ENCODE measurements around the gene MCU.
"Not testable (repeated sequence)": the region's sequence is repeated elsewhere in the genome, so short reads cannot be mapped to it uniquely, and the experiment has no call there.

Gene MCU

DNA sequence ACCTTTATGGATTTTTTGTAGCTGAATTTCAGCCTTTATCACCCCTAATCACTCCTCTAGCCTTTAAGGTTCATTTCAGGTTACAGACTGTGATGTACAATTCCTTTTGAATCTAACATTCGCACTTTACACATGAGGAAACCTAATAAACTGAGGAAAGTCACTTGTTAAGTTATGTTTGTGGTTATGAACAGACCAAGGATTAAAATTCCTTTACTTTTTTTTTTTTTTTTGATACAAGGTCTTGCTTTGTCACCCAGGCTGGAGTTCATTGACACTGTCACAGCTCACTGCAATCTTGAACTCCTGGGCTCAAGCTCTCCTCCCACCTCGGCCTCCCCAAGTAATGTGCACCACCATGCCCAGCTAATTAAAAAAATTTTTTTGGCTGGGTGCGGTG, 3.6 kb downstream of the MCU start:
- peaks cover 40% of the 10 kb centered on the region for H3K4me1 Mint-ChIP-seq
- H3K27ac Mint-ChIP-seq: no peak overlapping the region
- no peaks in the 10 kb centered on the region for H3K36me3 Mint-ChIP-seq (ENCODE audit: low read depth)
- H3K4me3 Mint-ChIP-seq: peak overlapping the region in 2 of 3 experiments; percentile 64 to 95
- TF ChIP-seq, protein P1, sequence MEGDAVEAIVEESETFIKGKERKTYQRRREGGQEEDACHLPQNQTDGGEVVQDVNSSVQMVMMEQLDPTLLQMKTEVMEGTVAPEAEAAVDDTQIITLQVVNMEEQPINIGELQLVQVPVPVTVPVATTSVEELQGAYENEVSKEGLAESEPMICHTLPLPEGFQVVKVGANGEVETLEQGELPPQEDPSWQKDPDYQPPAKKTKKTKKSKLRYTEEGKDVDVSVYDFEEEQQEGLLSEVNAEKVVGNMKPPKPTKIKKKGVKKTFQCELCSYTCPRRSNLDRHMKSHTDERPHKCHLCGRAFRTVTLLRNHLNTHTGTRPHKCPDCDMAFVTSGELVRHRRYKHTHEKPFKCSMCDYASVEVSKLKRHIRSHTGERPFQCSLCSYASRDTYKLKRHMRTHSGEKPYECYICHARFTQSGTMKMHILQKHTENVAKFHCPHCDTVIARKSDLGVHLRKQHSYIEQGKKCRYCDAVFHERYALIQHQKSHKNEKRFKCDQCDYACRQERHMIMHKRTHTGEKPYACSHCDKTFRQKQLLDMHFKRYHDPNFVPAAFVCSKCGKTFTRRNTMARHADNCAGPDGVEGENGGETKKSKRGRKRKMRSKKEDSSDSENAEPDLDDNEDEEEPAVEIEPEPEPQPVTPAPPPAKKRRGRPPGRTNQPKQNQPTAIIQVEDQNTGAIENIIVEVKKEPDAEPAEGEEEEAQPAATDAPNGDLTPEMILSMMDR (IDR thresholded peaks at IDR 0.05; ENCODE audit: unreplicated experiment in 3 of 3): no peak
- H3K9me3 Mint-ChIP-seq: no peaks in the 10 kb centered on the region
- no peaks in the 10 kb centered on the region for H3K27me3 Mint-ChIP-seq (ENCODE audit: low read depth)

DNA sequence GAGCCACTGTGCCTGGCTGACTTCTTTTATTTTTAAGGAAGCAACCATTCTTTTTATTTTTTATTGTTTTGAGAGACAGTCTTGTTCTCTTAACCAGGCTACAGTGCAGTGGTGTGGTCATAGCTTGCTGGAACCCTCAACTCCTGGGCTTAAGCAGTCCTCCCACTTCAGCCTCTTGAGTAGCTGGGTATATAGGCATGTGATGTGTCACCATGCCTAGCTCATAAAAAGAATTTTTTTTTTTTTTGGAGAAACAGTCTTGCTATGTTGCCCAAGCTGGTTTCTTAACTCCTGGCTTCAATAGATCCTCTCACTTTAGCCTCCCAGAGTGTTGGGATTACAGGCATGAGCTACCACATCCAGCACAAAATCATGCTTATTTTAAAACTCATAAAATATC, 5.8 kb downstream of the MCU start:
- Mint-ChIP-seq H3K4me1 (peaks cover 38% of the 10 kb centered on the region), H3K4me3 (no peak overlapping the region), H3K27me3 (ENCODE audit: low read depth) (no peaks in the 10 kb centered on the region), H3K27ac (no peak overlapping the region), H3K36me3 (ENCODE audit: low read depth) (no peaks in the 10 kb centered on the region), H3K9me3 (no peaks in the 10 kb centered on the region)
- TF ChIP-seq, protein P1 (IDR thresholded peaks at IDR 0.05; ENCODE audit: unreplicated experiment in 3 of 3): no peak

DNA sequence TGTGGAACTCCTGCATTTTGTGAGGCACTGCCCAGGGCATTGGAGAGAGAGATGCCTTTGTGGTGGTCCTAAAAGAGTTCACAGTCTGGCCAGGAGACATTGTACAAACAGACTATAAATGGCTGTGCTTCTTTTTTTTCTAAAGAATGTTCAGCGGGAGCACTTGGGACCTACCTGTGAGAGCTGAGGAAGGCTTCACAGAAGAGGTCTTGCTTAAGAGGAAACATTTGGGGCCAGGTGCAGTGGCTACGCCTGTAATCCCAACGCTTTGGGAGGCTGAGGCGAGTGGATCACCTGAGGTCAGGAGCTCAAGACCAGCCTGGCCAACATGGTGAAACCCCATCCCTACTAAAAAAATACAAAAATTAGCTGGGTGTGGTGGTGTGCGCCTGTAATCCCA, 10.5 kb downstream of the MCU start:
- not testable (repeated sequence) for H3K9me3 Mint-ChIP-seq; H3K27me3 Mint-ChIP-seq (ENCODE audit: low read depth); H3K36me3 Mint-ChIP-seq (ENCODE audit: low read depth); H3K27ac Mint-ChIP-seq; H3K4me3 Mint-ChIP-seq
- peaks cover 17% of the 10 kb centered on the region for H3K4me1 Mint-ChIP-seq

DNA sequence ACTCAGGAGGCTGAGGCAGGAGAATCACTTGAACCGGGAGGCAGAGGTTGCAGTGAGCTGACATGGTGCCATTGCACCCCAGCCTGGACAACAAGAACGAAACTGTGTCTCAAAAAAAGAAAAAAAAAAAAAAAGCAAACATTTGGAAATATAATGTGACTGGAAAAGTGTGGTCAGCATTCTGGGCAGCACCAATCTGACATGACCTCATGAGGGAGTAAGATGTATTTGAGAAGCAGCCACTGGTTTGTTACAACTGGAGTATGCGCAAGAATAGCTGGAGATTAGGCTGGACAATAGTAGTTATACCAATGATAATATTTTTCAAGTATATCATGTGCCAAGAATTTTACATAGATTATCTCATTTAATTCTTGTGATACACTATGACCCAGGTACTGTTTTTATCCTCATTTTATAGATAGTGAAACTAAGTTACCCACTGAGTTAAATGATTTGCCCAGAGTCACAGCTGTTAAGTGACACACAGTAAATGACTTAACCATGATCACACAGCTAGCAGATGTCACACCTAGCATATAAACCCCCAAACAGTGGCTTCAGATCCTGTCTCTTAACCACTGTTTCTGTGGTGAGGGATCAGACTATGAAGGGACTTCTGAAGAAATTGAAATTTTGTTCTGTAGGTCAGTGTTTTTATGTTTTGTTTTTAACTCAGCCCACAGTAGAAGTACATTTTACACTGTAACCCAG, 11.1 kb downstream of the MCU start:
- Mint-ChIP-seq H3K9me3 (no peaks in the 10 kb centered on the region), H3K4me1 (peaks cover 19% of the 10 kb centered on the region)

DNA sequence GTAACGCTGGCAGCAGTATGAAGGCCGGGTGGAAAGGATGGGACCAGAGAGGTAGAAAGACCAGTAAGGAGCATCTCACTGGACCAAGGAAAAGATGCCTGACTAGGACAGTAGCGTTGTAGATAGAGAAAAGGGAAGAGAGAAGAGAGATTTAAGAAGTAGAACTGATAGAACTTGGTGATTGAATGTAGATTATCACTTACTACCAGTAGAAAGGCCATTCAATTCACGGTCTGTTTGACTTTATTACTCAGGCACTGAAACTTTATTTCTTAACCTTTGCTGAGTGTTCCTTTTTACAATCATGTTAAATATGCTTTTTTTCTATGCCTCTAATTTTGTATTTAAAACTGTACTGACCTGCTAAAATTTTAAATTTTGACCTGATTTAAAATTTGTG, 12.2 kb downstream of the MCU start:
- peak overlapping the region in 1 of 3 experiments; percentile 8 for H3K27ac Mint-ChIP-seq
- H3K36me3 Mint-ChIP-seq (ENCODE audit: low read depth): no peaks in the 10 kb centered on the region
- TF ChIP-seq, protein P1 (IDR thresholded peaks at IDR 0.05; ENCODE audit: unreplicated experiment in 3 of 3): no peak
- H3K4me3 Mint-ChIP-seq: no peak overlapping the region
- no peaks in the 10 kb centered on the region for H3K9me3 Mint-ChIP-seq
- peaks cover 30% of the 10 kb centered on the region for H3K4me1 Mint-ChIP-seq
- H3K27me3 Mint-ChIP-seq (ENCODE audit: low read depth): no peaks in the 10 kb centered on the region

More for the DNA sequence above, 11.1 kb downstream of the MCU start:
- Mint-ChIP-seq H3K27me3 (ENCODE audit: low read depth) (no peaks in the 10 kb centered on the region), H3K36me3 (ENCODE audit: low read depth) (no peaks in the 10 kb centered on the region), H3K4me3 (no peak overlapping the region), H3K27ac (peak overlapping the region in 1 of 3 experiments; percentile 31)
- TF ChIP-seq, protein P1 (IDR thresholded peaks at IDR 0.05; ENCODE audit: unreplicated experiment in 3 of 3): no peak

DNA sequence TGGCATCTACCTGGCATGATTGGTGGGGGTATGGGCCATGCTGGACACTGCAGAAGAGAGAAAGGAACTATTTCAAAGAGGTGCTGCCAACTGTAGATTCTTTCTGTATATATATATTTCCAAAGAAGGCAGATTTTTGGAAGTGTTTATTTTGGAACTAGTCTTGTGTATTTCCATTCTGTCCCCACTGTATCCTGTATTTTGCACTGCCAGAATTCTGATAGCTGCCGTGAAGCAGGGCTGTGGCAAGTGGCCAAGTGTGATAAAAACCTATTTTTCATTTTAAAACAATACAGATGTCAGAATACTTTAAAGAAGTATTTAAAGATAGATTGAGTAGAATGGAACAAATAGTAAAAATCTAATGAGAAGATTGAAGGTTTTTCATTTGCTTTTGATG, 17.1 kb downstream of the MCU start:
- TF ChIP-seq, protein P1 (IDR thresholded peaks at IDR 0.05; ENCODE audit: unreplicated experiment in 3 of 3): no peak
- Mint-ChIP-seq H3K36me3 (ENCODE audit: low read depth) (no peaks in the 10 kb centered on the region), H3K4me3 (peak overlapping the region in 2 of 3 experiments; percentile 17 to 47), H3K9me3 (no peaks in the 10 kb centered on the region), H3K4me1 (peaks cover 42% of the 10 kb centered on the region), H3K27me3 (ENCODE audit: low read depth) (no peaks in the 10 kb centered on the region), H3K27ac (peak overlapping the region; percentile 35 to 92 (median 79))

All from nephron (organoid).